ENCODE results near the gene CLCN3.

DNA sequence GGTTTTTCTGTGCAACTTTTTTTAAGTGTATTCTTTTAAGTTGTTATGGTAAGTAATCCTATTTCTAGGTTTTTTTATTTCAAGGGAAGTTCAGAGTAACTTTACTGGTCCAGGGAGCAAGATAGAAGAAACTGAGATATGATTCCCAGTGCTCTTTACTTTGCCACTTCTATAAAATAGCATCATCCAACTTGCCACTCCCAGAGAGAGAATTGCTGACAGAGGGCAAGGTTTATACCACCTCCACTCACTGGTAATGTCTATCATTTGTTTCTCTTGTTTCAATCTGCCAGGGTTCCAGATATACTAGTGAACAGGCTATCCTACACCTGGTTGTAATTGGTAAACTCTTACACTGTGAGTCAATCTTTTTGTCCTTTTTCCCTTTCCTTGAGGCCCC, 3.5 kb upstream of the CLCN3 start:
- TF ChIP-seq, protein P1, sequence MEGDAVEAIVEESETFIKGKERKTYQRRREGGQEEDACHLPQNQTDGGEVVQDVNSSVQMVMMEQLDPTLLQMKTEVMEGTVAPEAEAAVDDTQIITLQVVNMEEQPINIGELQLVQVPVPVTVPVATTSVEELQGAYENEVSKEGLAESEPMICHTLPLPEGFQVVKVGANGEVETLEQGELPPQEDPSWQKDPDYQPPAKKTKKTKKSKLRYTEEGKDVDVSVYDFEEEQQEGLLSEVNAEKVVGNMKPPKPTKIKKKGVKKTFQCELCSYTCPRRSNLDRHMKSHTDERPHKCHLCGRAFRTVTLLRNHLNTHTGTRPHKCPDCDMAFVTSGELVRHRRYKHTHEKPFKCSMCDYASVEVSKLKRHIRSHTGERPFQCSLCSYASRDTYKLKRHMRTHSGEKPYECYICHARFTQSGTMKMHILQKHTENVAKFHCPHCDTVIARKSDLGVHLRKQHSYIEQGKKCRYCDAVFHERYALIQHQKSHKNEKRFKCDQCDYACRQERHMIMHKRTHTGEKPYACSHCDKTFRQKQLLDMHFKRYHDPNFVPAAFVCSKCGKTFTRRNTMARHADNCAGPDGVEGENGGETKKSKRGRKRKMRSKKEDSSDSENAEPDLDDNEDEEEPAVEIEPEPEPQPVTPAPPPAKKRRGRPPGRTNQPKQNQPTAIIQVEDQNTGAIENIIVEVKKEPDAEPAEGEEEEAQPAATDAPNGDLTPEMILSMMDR (IDR thresholded peaks at IDR 0.05), result no peak
- TF ChIP-seq POLR2A (IDR thresholded peaks at IDR 0.05), result no peak
